GM21737 (cell line): ENCODE results near the gene SLC8A1.

Experiments used
- ATAC-seq: cut with Tn5 transposase; IDR thresholded peaks from one replicate; pipeline ENCODE4 v1.9.1; 2021; ENCODE audit warnings: mild to moderate bottlenecking, moderate library complexity; ENCODE audit not compliant: unreplicated experiment

Gene SLC8A1

DNA sequence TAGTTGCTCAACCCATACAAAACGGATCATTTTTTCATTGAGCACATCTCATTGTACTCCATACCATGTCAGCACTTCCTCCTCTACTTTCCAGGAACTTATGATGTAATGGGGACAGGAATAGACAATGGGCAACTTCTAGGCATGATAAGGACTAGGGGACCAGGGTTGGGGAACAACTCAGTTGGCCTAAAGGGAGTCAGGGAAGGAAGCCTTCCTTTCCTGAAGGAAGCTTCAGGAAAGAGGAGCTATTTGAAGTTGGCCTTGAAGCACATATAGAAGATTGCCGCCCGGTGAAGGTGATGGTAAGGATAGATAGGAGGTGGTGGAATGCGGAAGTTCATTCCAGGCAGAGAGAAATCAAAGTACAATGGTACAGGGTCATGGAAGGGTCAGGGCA lies 283.9 kb downstream of the SLC8A1 start:
- no peak for ATAC-seq

- ATAC-seq, result no peak
These were observed 285.9 kb downstream of the SLC8A1 start for GRCh38 chr2:40166006-40166405.

- no peak for ATAC-seq
These were observed 286.4 kb downstream of the SLC8A1 start for GRCh38 chr2:40165509-40165844.

- no peak for ATAC-seq
These were observed 287.0 kb downstream of the SLC8A1 start for GRCh38 chr2:40164736-40165508.

- ATAC-seq, result no peak
These were observed 289.9 kb downstream of the SLC8A1 start for GRCh38 chr2:40161986-40162385.

GRCh38 chr2:40160751-40161218 lies 291.1 kb downstream of the SLC8A1 start:
- no peak for ATAC-seq

GRCh38 chr2:40159333-40159732 lies 292.6 kb downstream of the SLC8A1 start:
- ATAC-seq, result no peak

- no peak for ATAC-seq
These were observed 293.1 kb downstream of the SLC8A1 start for GRCh38 chr2:40158781-40159180.

GRCh38 chr2:40155728-40156127 lies 296.2 kb downstream of the SLC8A1 start:
- ATAC-seq, result no peak

GRCh38 chr2:40150266-40150665 lies 301.6 kb downstream of the SLC8A1 start:
- ATAC-seq, result no peak

DNA sequence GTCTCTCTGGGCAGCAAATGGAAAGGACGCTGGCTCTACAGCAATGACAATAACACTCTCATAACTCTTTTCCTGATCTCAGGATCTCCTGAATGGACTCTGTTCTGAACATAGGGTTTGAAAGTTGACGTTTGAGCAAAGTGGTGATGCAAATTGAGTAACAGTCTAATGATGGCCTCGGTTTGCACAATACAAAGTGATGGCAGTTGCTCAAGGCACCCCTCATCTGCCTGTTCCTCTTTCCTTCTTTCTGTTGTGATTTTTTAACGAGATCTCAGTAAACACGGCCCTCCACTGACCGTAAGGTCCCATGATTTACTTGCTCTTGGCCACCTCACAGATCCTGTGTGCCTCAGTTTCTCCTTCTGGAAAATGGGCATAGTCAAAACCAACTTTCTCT lies 303.6 kb downstream of the SLC8A1 start:
- no peak for ATAC-seq

GRCh38 chr2:40147360-40147759 lies 304.5 kb downstream of the SLC8A1 start:
- no peak for ATAC-seq

DNA sequence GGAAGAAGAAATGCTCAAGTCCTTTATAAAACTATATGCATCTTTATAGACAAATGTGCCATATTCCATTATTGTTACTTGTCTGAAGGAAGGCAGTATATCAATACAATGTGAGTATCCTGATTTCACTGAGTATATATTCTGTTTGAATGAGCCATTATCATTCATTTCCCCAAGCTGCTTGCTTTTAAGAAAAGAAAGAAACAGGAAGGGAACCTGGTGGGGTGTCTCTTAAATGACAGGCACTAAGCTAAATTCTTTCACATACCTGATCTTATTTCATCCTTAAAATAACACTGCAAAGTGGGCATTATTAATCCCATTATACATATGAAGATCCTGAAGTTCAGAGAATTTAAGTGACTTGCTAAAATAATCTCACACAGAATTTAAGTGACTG lies 307.9 kb downstream of the SLC8A1 start:
- ATAC-seq, result no peak

- ATAC-seq, result no peak
These were observed 313.6 kb downstream of the SLC8A1 start for GRCh38 chr2:40138314-40138713.

DNA sequence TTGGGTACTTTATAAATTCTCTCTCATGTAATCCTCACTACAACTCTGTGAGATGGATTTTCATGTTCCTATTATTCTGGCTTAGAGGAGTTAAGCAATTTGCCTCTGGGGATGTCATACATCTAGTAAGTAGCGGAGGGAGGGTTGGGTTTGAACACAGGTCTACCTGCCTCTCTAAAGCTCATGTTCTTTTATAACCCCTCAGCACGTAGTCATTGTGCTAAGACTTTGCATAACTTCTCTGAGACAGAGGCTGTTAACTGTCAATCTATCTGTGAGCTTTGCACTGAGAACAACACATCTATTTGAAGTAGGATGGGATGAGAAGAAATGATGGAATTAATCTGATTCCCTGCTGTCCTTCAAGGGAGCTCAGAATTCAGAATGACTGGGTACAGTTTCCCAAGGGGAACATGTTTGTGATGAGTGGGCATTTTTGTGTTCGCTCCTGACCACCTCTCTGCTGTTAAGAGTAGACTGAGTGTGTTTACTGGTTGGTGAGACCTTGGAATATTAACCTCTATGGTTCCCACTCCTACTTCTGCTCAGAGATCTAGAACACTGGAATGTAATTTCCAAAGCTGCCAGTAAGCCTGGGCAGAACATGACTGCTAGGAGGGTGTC lies 320.7 kb downstream of the SLC8A1 start:
- ATAC-seq, result no peak

GRCh38 chr2:40130251-40130994 lies 321.5 kb downstream of the SLC8A1 start:
- no peak for ATAC-seq

- ATAC-seq, result no peak
These were observed 322.2 kb downstream of the SLC8A1 start for GRCh38 chr2:40129725-40130124.

GRCh38 chr2:40128796-40129195 lies 323.1 kb downstream of the SLC8A1 start:
- no peak for ATAC-seq

DNA sequence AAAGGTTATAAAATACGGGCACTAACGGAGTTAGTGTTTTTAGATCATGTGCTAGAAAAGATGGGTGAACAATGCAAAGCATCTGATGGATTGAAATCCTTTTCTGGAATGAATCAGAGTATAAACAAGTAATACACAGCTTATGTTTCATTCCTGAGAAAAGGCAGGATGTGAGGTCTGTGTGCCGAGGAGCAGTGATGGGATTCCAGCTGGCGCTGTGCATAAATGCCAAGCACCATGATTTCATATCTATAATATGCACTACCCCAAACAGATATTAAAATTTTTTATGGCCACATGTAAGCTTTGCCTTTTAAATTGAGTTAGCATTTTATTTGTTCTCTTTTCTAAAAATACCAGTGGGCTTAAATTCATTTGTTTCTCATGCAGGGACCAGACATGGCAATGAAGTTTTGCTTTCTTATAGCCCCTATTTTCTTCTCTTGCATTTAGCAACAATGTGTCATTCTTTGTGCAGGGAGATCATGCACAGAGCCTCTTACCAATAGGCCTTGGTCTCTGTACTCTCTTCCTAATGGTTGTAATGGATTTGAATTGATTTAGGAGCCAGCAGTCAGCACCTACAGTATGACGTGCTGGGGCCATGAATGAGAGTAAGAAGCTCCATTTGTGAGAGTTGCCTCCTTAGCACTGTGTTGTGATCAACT lies 323.9 kb downstream of the SLC8A1 start:
- no peak for ATAC-seq

DNA sequence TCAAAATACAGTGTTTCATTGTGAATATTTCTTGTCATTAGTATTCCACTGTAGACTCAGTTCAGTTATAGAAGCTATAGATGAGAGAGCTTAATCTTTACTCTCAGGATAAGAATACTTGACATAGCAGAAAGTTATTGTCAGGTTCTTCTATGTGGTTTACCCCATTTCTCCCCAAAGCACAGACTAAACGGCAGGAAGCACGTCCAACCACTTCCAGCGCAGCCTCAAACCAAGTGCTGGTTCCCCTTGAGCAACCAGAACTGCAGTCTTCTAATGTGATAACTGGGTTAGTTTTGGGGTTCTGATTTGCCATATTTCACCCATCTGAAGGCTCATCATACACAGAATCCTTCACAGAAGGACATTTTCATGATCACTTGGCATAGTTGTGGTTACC lies 324.7 kb downstream of the SLC8A1 start:
- ATAC-seq, result no peak

- ATAC-seq, result no peak
These were observed 325.9 kb downstream of the SLC8A1 start for GRCh38 chr2:40126006-40126405.
